GM12878 (cell line): Measurements from ENCODE around the gene BBOF1.

Experiments used
- ASH2L ChIP-seq: fragments of 300-600, 200-600 bp; sonication (generic); IDR thresholded peaks from 2 replicates; pipeline ENCODE4 v1.6.1; 2017; ENCODE audit warnings: low read depth, mild to moderate bottlenecking, borderline replicate concordance
- CHD2 ChIP-seq: IDR thresholded peaks from 2 replicates; pipeline ENCODE4 v1.6.1; 2011; ENCODE audit warnings: low read depth, low read length, improper control_type of control experiment, borderline replicate concordance
- POLR2A ChIP-seq: IDR thresholded peaks from 2 replicates; pipeline ENCODE4 v1.6.1; 2011; ENCODE audit warnings: low read depth, mild to moderate bottlenecking, low read length
- SMARCA5 ChIP-seq: fragments of 450-650 bp; IDR thresholded peaks from 2 replicates; pipeline ENCODE4 v1.6.1; 2017; ENCODE audit warnings: mild to moderate bottlenecking
- SMC3 ChIP-seq: IDR thresholded peaks from 2 replicates; pipeline ENCODE4 v1.6.1; 2011; ENCODE audit warnings: low read length, improper control_type of control experiment, borderline replicate concordance
- SUZ12 ChIP-seq: fragments of 200-600 bp; sonication (generic); IDR thresholded peaks from one replicate; pipeline ENCODE4 v1.6.1; 2018; ENCODE audit warnings: antibody characterized with exemption, mild to moderate bottlenecking; ENCODE audit not compliant: unreplicated experiment
- ZNF207 ChIP-seq: fragments of 450-650 bp; IDR thresholded peaks from 2 replicates; pipeline ENCODE4 v1.6.1; 2014; ENCODE audit warnings: antibody characterized with exemption, mild to moderate bottlenecking, borderline replicate concordance
- TF ChIP-seq, protein P1 (sequence below), 3 experiments: IDR thresholded peaks in 2 of 3; conservative IDR thresholded peaks in 1 of 3; 2 replicates each; pipeline ENCODE4 v1.5.1; 2011; ENCODE audit warnings: low read depth in 3 of 3, low read length in 3 of 3, mild to moderate bottlenecking in 3 of 3, control low read depth in 2 of 3, moderate library complexity in 2 of 3, inconsistent platforms in 1 of 3, mixed read lengths in 1 of 3; ENCODE audit not compliant: control insufficient read depth in 2 of 3, insufficient read depth in 1 of 3; ENCODE audit errors: extremely low read depth in 1 of 3
- TF ChIP-seq, protein P2 (sequence below): fragments of 450-650 bp; formaldehyde crosslinking; IDR thresholded peaks from 2 replicates; pipeline ENCODE4 v1.5.0; 2022; ENCODE audit warnings: mild to moderate bottlenecking, missing genetic modification characterization

DNA sequence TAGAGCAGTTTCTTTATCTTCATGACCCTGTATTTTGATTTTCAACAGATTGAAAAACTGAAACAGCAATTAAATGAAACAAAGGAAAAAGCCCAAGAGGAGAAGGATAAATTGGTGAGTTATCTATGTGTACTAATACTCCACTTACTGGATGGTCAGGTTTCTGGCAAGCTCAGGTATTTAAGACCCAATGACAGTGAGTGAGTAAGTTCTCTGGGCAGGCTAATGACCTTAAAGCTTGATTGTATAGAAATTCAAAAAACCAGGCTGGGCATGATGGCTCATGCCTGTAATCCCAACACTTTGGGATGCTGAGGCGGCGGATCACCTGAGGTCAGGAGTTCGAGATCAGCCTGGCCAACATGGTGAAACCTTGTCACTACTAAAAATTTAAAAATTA lies 10.0 kb downstream of the BBOF1 start:
- TF ChIP-seq ZNF207, result no peak
- TF ChIP-seq SMC3, result no peak
- TF ChIP-seq, protein P1, sequence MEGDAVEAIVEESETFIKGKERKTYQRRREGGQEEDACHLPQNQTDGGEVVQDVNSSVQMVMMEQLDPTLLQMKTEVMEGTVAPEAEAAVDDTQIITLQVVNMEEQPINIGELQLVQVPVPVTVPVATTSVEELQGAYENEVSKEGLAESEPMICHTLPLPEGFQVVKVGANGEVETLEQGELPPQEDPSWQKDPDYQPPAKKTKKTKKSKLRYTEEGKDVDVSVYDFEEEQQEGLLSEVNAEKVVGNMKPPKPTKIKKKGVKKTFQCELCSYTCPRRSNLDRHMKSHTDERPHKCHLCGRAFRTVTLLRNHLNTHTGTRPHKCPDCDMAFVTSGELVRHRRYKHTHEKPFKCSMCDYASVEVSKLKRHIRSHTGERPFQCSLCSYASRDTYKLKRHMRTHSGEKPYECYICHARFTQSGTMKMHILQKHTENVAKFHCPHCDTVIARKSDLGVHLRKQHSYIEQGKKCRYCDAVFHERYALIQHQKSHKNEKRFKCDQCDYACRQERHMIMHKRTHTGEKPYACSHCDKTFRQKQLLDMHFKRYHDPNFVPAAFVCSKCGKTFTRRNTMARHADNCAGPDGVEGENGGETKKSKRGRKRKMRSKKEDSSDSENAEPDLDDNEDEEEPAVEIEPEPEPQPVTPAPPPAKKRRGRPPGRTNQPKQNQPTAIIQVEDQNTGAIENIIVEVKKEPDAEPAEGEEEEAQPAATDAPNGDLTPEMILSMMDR (IDR thresholded peaks at IDR 0.05 in 2 of 3, conservative IDR thresholded peaks at IDR 0.05 in 1 of 3; ENCODE audit: control insufficient read depth in 2 of 3, extremely low read depth in 1 of 3, insufficient read depth in 1 of 3, low read depth in 3 of 3, low read length in 3 of 3), result no peak
- TF ChIP-seq ASH2L, result no peak
- no peak for TF ChIP-seq CHD2
- TF ChIP-seq, protein P2, sequence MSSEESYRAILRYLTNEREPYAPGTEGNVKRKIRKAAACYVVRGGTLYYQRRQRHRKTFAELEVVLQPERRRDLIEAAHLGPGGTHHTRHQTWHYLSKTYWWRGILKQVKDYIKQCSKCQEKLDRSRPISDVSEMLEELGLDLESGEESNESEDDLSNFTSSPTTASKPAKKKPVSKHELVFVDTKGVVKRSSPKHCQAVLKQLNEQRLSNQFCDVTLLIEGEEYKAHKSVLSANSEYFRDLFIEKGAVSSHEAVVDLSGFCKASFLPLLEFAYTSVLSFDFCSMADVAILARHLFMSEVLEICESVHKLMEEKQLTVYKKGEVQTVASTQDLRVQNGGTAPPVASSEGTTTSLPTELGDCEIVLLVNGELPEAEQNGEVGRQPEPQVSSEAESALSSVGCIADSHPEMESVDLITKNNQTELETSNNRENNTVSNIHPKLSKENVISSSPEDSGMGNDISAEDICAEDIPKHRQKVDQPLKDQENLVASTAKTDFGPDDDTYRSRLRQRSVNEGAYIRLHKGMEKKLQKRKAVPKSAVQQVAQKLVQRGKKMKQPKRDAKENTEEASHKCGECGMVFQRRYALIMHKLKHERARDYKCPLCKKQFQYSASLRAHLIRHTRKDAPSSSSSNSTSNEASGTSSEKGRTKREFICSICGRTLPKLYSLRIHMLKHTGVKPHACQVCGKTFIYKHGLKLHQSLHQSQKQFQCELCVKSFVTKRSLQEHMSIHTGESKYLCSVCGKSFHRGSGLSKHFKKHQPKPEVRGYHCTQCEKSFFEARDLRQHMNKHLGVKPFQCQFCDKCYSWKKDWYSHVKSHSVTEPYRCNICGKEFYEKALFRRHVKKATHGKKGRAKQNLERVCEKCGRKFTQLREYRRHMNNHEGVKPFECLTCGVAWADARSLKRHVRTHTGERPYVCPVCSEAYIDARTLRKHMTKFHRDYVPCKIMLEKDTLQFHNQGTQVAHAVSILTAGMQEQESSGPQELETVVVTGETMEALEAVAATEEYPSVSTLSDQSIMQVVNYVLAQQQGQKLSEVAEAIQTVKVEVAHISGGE (CRISPR knock-in tag), result no peak
- no peak for TF ChIP-seq SMARCA5
- no peak for TF ChIP-seq POLR2A
- no peak for TF ChIP-seq SUZ12
